NCI-H2081 (cell line): Measurements from ENCODE around the gene HS3ST2.

Experiments used
- DNase-seq, 2 experiments: peaks; one replicate each; lab custom pipeline; 2025; lab: John Stamatoyannopoulos, UW

The HS3ST2 gene

DNA sequence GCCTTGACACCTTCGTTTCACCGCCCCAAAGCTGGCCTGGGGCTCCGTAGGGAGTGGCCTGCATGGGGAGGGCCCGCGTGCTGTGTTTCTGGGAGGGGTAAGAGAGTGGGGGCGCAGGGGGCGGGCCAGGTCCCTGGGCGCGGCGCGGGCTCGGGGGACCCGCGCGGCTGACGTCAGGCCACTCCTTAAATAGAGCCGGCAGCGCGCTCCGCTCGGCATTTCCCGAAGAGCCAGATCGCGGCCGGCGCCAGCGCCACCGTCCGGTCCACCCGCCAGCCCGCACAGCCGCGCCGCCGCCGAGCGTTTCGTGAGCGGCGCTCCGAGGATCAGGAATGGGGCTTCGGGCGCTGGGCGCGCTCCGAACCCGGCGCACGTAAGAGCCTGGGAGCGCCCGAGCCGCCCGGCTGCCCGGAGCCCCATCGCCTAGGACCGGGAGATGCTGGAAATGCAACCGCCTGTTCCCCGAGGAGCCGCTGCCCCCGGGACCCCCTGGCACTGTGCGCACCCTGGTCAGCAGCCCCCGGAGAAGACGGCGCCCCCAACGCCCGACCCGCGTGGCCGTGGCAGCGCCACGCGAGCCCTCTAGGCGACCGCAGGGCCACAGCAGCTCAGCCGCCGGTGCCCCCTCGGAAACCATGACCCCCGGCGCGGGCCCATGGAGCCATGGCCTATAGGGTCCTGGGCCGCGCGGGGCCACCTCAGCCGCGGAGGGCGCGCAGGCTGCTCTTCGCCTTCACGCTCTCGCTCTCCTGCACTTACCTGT is at the start of gene HS3ST2:
Gene HS3ST2, plus strand, starts transcription at position 215 of the 763 bp plus-strand sequence. Its CDS starts 449 bp downstream, at position 664.
- no peak for DNase-seq

DNA sequence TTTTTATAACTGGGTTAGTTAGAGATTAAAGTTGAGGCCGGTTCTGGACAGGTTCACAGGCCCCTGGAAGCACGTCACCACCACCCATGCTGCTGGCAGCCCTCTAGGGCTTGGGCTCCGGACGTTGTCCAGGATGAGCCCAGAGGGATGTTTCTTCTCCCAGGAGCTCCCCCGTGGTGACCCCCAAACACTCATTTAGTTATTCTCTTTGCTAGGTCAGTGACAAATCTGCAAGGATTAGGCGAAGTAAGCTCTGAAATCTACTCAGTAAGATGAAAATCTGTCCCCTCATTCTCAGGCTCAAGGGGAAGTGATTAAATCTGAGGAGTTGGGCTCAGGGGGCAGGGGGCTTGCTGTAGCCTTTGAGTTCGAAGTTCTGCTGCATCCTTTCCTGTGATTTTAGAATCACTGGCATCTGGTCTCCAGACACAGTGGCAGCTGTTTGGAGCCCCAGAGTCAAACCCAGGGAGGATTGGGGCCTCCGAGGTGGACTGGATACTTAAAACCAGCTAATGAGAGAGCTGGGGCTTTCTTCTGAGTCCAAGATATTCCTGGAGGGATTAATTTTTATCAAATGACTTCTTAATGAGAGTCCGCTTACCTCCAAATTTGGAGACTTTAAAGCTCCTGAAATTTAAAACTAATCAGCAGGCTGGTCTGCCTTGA is 49.2 kb upstream of the HS3ST2 start:
- DNase-seq: no peak

DNA sequence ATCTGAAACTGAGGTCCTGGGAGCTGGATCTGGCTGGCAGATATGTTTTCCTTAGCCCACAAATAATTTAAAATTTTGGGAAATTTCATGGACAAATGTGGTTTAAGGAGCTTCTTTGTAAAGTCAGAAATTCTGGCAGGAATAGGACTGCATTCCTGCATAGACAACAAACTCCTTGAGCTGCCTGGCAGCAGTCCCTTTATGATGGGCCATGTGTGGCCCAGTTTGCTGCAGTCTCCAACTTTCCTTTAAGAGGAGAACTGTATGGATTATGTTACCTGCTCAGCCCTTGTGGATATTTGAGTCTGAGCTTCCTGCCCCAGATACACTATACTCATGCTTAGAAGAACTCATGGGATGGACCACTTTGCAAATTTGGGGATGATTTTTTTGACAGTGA is 48.5 kb upstream of the HS3ST2 start:
- no peak for DNase-seq

DNA sequence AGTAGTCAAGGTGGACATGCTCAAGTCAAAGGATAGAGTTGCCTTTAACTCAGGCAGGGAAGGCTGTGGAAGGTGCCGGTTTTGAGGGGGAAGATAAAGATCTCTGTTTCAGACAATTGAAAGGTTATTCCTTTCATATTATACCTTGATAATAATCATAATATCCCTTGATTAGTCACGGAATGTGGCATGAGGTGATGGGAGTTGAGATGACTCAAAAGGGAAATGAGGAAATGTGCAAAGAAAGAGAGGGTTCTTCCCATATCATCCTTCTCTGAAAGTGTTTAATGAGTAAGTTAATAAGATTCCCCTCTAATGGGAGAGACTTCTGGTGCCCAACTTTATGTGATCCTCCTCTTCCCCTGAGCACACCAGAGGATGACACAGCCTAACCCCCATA is 43.1 kb upstream of the HS3ST2 start:
- DNase-seq: no peak

DNA sequence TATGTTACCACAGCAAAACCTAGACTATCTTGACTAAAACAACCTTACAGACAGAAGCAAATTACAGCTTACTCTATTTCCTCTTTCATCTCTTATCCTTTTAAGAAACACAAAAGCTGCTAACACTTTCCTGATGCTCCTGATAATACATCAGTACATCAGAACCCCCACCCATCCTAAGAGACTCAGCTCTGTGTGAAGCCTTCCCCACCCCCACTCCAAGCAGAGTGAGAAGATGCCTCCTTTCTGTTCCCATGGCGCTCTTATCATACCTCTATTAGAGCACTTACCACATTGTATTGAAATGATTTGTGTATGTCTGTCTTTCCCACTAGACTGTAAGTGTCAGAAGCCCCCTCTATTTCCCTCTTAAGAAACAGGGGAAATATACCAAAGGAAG is 42.4 kb upstream of the HS3ST2 start:
- DNase-seq: no peak

DNA sequence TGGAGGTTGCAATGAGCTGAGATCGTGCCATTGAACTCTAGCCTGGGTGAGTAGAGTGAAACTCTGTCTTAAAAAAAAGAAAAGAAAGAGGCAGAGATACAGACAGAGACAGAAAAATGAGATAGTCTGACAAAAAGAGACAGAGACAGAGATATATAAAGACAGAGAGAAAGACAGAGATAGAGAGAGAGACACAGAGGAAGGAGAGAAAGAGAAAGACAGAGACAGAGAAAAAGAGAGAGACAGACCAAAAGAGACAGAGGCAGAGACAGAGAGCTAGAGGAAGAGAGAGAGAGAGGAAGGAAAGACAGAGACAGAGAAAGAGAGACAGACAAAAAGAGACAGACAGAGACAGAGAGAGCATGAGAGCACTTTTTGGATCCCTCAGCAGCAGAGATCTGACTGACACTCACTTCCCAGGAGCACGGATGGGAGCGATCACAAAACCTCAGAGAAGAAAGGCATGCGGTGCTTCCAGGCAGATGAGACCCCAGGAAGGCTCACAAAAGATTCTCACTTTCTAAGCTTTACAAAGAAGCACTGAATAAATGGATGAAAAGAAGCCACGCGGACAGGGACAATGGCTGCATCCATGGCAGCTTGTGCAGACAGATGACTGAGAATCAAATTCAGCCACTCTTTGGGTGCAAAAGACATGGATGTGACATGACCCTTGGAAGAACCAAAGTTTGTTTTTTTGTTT is 38.6 kb upstream of the HS3ST2 start:
- no peak for DNase-seq

DNA sequence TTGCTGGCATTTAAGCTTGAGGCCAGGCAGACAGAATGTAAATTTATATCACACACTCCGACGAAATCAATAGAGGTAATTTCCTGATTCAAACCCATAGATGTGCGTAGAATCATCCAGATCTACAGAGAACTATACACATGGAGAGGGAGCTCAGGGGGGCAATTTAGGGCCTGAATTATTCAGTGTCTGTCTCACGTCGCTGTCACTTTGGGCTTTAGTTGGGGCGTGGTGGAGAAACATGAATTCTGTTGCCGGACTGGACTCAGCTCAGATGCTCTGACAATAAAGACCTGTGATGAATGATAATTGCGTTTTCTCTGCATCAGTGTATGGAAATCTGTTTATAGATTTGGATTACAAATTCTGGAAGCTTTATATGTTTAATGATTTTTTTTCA is 32.5 kb upstream of the HS3ST2 start:
- no peak for DNase-seq

DNA sequence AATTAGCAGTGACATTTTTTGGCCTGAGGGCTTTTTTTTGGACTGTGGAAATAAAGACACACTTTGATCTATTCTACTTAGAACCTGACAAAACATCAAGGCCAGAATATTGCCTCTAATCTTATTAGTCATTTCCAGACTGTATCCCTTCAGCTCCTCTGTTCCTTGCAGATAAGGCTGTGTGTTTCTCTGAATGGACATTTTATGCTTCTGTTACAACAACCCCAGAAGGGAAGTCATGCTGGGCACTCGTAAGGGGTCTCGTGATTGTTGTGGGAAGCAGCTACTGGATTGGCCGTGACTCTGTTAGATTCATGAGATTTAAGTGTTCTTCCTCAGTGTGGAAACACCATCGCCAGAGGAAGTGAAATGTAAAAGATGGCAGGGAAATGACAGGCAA is 31.6 kb upstream of the HS3ST2 start:
- no peak for DNase-seq

DNA sequence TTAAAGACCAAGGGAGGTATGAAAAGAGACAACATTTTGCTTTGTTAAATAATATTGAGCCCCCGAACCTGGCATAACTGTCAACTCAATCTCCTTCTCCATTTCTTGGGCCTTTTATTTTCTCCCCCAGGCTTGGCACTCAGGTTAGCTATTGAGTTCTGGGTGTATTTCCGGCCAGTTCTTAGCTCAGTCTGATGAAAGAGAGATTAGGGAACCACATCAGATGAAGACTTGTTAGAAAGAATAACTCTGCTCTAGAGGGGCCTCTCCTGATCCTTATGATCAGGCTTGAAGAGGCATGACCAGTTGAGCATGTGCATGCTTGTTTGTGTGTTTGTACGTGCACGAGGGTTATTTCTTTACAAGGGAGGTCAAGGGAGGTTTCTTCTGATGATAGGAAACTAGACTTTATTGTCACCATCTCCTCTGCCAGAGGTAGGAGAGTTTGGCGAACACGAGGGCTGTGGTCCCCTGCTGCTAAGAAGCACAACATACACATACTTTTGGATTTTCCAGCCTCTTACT is 29.2 kb upstream of the HS3ST2 start:
- no peak for DNase-seq

DNA sequence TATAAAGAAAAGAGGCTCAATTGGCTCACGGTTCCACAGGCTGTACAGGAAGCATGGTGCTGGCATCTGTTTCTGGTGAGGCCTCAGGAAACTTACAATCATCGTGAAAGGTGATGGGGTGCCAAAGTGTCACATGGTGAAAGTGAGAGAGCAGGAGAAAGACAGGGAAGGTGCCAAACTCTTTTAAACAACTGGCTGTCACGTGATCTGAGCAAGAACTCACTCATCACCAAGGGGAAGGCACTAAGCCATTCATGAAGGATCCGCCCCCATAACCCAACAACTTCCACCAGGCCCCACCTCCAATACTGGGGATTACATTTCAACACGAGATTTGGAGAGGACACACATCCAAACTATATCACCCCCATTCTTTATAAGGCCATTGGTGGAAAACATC is 28.4 kb upstream of the HS3ST2 start:
- DNase-seq: no peak

DNA sequence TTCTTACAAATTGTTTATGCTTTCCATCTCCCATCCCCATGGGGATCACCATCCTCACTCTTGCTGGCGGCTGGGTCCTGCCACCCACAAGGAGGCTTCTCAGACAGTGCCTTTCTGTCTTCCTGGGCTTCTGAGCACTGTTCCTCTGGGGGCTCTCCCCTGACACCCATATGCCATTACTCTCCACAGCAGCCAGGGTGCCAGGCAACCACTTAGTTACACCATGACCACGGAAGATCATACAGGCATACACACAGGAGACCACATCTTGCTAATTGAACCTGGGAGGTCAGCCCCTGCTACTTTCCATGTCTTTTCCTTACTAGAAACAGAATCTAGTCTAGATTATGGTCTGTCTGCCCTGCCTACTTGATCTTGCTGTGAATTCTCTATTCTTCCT is 27.7 kb upstream of the HS3ST2 start:
- DNase-seq: no peak

DNA sequence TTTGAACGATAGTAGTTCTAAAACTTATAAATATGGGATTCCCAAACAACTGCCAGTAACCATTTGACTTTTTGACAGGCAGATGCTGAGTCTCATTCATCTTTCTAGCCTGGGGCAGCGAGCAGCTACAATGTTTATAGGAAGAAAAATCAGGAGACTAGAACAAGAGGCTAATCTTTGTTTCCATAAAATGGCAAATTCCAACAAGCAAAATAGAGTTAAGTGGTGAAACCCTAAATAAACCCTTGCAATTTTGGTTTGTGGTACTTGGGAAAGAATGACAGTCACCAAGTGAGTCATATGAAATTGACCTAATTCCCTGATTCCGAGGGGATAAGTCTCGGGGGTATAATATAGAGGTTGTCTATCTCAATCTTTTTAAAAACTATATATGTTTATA is 27.3 kb upstream of the HS3ST2 start:
- DNase-seq: no peak

DNA sequence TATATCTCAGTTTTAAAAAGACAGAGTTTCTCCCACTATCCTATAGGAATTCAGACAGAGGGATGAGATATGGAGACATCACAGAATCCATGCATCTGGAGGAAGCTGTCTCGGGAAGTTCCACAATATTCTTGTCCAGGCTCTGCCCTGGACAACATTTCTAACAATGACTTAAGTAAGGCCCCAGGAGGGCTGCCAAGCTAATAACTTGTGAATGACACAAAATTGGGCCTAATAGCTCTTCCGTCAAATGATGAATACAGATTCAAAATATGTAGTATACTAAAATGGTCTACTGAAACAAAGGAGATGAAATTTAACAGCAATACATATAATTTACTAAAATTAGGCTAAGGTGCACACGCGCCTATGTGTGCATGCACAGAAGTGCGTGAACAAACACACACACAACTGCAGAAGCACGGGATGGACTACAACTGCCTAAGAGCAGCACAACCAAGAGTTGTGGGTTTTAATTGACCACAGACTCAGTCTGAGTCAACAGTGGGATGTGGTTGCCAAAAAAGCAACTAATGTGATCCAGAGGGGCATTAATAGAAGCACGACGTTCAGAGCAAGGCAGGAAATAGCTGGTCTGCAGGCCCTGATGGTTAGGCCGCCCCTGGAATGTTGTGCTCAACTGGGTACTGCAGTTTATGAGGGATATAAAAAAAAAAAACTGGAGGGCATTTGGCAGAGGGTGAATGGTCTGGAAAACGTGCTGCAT is 26.3 kb upstream of the HS3ST2 start:
- no peak for DNase-seq

DNA sequence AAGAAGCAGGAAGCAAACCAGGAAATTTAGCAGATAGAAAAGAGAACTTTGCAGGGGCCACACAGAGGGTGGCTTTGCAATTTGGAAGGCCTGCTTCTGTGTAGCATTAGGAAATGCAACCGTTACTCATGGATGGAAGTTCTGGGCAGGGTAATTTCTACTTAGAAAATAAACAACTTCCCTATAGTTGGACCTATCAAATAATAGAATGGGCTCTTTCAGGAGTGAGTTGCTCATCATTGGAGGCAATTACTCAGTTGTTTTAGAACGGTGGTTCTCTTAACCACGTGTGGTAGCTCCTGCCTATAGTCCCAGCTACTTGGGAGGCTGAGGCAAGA is 25.8 kb upstream of the HS3ST2 start:
- no peak for DNase-seq

DNA sequence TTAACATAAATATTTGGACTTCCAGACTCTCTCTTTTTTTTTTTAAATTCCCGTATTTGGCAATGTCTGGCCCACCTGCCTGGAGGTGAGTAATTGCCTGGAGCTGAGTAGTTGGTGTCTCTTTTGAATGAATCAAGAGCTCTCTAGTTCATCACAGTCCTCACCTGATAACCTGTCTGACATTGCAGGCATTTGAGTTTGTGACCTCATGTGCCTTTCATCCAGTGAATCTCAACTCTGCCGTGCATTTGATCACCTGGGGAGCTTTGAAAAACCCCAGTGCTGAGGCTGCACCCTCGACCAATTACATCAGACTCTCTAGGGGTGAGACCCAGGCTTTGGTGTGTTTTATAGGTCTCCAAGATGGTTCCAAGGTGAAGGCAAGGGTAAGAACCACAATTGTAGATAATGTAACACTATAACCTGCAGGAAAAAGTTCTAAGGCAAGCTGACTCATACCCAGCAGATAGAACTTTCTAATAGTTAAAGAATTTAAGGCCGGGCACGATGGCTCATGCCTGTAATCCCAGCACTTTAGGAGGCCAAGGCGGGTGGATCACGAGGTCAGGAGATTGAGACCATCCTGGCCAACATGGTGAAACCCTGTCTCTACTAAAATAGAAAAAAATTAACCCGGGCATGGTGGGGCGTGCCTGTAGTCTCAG is 24.5 kb upstream of the HS3ST2 start:
- DNase-seq: no peak

DNA sequence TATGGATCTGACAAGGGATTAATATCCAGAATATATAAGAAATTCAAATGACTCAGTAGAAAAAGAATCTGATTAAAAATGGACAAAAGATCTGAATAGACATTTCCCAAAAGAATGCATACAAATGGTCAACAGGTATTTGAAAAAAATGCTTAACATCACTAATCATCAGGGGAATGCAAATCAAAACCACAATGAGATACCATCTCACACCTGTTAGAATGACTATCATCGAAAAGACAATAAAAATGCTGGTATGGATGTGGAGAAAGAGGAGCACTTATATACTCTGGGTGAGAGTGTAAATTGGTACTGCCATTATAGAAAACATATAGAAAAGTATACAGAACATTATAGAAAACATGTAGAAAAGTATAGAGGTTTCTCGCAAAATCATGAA is 16.4 kb upstream of the HS3ST2 start:
- no peak for DNase-seq

DNA sequence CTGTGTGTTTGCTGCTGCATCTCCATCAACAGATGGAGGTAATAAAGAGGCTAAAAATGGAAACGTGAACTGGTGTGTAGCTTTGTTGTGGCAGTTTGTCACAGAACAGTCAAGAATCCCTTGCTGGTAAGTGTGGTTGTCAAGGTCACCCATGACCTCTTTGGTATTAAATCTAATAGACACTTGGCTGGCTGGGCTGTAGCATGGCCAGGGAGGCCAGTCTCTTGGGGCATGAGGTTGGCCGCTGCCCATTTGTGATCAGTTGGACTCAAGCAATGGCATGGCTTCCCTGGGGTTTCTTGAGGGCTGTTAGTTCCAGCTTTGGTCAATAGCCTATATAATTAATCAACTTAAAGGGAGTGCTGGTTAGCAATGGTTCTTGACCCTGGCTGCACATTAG is 14.8 kb upstream of the HS3ST2 start:
- DNase-seq: no peak

DNA sequence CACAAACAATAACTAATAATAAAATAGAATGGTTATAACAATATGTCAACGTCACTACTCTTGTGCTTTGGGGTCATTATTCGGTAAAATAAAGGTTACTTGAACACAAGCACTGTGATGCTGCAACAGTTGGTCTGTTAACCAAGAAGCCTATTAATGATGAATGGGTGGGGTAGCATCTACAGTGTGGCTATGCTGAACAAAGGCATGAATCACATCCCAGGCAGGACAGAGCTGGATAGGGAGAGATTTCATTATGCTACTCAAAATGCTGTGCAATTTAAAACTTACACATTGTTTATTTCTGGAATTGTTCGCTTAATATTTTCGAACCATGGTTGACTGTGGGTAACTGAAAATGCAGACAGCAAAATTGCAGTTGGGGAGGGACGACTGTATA is 9.1 kb upstream of the HS3ST2 start:
- DNase-seq: no peak

DNA sequence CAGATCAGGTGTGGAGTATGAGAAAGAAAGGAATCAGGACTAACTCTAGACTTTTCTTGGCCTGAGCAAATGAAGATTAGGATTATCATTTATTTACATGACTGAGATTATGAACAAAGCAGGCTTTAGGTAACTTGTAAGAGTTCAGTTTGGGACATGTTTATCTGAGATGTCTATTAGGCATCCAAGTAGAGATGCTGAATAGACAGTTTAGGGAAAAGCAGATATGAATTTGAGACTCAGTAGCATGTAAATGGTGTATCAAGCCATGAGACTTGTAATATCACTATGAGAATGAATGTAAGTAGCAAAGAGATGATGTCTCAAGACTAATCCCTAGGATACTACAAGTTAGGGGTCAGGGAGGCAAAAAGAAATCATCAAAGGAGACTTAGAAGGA is 8.6 kb upstream of the HS3ST2 start:
- no peak for DNase-seq

DNA sequence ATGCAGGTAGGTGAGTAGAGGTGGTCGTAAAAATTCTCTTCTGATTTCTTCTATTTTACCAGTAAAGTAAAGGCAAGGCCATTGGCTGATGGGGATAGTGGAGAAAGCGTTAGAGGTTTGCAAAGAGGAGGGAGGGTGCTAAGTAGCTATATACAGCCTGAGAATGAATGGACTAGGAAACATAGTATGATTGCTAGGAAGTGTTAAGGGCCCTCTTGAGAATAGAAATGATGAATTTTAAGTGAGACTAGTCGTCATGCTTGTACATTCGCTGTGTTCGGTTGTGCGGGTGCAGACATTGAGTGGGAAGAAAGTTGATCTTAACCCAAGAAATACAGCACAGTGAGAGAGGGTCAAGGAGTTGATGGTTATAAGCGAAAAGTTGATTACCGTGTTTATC is 7.2 kb upstream of the HS3ST2 start:
- no peak for DNase-seq

DNA sequence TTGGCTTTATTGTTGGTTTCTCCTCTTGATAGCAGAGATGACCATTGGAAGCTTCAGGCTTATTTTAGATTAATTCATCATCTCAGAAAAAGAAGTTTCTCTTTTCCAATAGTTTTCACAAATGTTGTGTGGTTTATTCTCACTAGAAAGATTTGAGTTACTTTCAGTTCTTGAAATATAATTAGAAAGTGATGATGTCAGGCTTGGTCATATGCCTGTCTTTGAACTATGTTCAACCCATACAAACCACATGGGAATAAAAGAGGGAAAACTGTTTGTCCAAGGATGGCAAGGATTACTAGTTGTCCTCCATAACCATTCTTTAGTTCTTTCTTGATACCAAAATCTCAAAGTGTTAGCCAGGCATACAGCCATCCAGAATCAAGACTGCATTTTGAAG is 3.7 kb upstream of the HS3ST2 start:
- DNase-seq: no peak
